NCI-H1417 treated with DMSO at 0.1 percent for 48 hours (cell line): ENCODE results near the gene ENPP7.

Source experiments
- DNase-seq: peaks from one replicate; lab custom pipeline; 2025; lab: John Stamatoyannopoulos, UW

The ENPP7 gene

GRCh38 chr17:79777894-79778503 is 47.3 kb downstream of the ENPP7 start, which contains the start of gene CBX2:
CBX2 (plus strand) TSS chr17:79778148; CDS start chr17:79778236, 88 bp downstream.
- DNase-seq, result no peak

- no peak for DNase-seq
Observed at GRCh38 chr17:79778504-79779083, 47.9 kb downstream of the ENPP7 start.

GRCh38 chr17:79779084-79779529 is 48.4 kb downstream of the ENPP7 start:
- DNase-seq, result no peak

- no peak for DNase-seq
Observed at GRCh38 chr17:79779661-79780365, 49.1 kb downstream of the ENPP7 start.

GRCh38 chr17:79781012-79781650 is 50.4 kb downstream of the ENPP7 start:
- no peak for DNase-seq

GRCh38 chr17:79781736-79782575 is 51.2 kb downstream of the ENPP7 start:
- DNase-seq, result no peak

GRCh38 chr17:79783891-79784290 is 53.1 kb downstream of the ENPP7 start:
- DNase-seq, result no peak

GRCh38 chr17:79784353-79785016 is 53.7 kb downstream of the ENPP7 start:
- no peak for DNase-seq

GRCh38 chr17:79785017-79785899 is 54.5 kb downstream of the ENPP7 start:
- no peak for DNase-seq

GRCh38 chr17:79785900-79786810 is 55.4 kb downstream of the ENPP7 start:
- no peak for DNase-seq

GRCh38 chr17:79786930-79787643 is 56.3 kb downstream of the ENPP7 start:
- no peak for DNase-seq

GRCh38 chr17:79788455-79788854 is 57.7 kb downstream of the ENPP7 start:
- DNase-seq, result no peak

- no peak for DNase-seq
Observed at GRCh38 chr17:79788989-79789942, 58.5 kb downstream of the ENPP7 start.

- DNase-seq, result no peak
Observed at GRCh38 chr17:79789943-79790804, 59.4 kb downstream of the ENPP7 start.

- DNase-seq, result no peak
Observed at GRCh38 chr17:79790805-79791734, 60.3 kb downstream of the ENPP7 start.
